HG03439 (cell line): ENCODE data around the gene SRCIN1.

Experiments used
- ATAC-seq: cut with Tn5 transposase; IDR thresholded peaks from one replicate; pipeline ENCODE4 v1.9.1; 2021; ENCODE audit warnings: mild to moderate bottlenecking, moderate library complexity; ENCODE audit not compliant: unreplicated experiment

Gene SRCIN1

GRCh38 chr17:38583828-38584349 is 21.9 kb downstream of the SRCIN1 start:
- ATAC-seq, result no peak

- no peak for ATAC-seq
Observed at GRCh38 chr17:38583176-38583575, 22.6 kb downstream of the SRCIN1 start.

- no peak for ATAC-seq
Observed at GRCh38 chr17:38582069-38582468, 23.7 kb downstream of the SRCIN1 start.

GRCh38 chr17:38579934-38580333 is 25.8 kb downstream of the SRCIN1 start:
- no peak for ATAC-seq

- no peak for ATAC-seq
Observed at GRCh38 chr17:38579083-38579480, 26.7 kb downstream of the SRCIN1 start.

GRCh38 chr17:38578229-38579082 is 27.3 kb downstream of the SRCIN1 start:
- no peak for ATAC-seq

- no peak for ATAC-seq
Observed at GRCh38 chr17:38577645-38578173, 28.0 kb downstream of the SRCIN1 start.

GRCh38 chr17:38577244-38577643 is 28.5 kb downstream of the SRCIN1 start:
- ATAC-seq, result no peak

- no peak for ATAC-seq
Observed at GRCh38 chr17:38575781-38576180, 30.0 kb downstream of the SRCIN1 start.

- ATAC-seq, result no peak
Observed at GRCh38 chr17:38574712-38575111, 31.0 kb downstream of the SRCIN1 start.

- ATAC-seq, result no peak
Observed at GRCh38 chr17:38572669-38573365, 32.9 kb downstream of the SRCIN1 start.

- no peak for ATAC-seq
Observed at GRCh38 chr17:38571833-38572668, 33.7 kb downstream of the SRCIN1 start.

GRCh38 chr17:38569701-38570512 is 35.8 kb downstream of the SRCIN1 start:
- ATAC-seq, result no peak

- no peak for ATAC-seq
Observed at GRCh38 chr17:38568845-38569510, 36.8 kb downstream of the SRCIN1 start.

GRCh38 chr17:38568274-38568673 is 37.5 kb downstream of the SRCIN1 start:
- no peak for ATAC-seq

- no peak for ATAC-seq
Observed at GRCh38 chr17:38567350-38567749, 38.4 kb downstream of the SRCIN1 start.

- ATAC-seq, result no peak
Observed at GRCh38 chr17:38566666-38567031, 39.1 kb downstream of the SRCIN1 start.

GRCh38 chr17:38565853-38566665 is 39.7 kb downstream of the SRCIN1 start:
- no peak for ATAC-seq

GRCh38 chr17:38564869-38565268 is 40.9 kb downstream of the SRCIN1 start:
- ATAC-seq, result no peak
